HG02588 (cell line): ENCODE measurements around the gene SPTBN1.

Source experiments
- ATAC-seq: cut with Tn5 transposase; IDR thresholded peaks from one replicate; pipeline ENCODE4 v1.9.1; 2021; ENCODE audit warnings: mild to moderate bottlenecking, moderate library complexity; ENCODE audit not compliant: unreplicated experiment

Gene SPTBN1

GRCh38 chr2:54570925-54571694 is 115.0 kb downstream of the SPTBN1 start:
- peak; percentile 68 for ATAC-seq

GRCh38 chr2:54572262-54572635 is 116.1 kb downstream of the SPTBN1 start:
- ATAC-seq = no peak

GRCh38 chr2:54572636-54573536 is 116.8 kb downstream of the SPTBN1 start:
- no peak for ATAC-seq

GRCh38 chr2:54573537-54573919 is 117.4 kb downstream of the SPTBN1 start:
- ATAC-seq = no peak

GRCh38 chr2:54574107-54574859 is 118.2 kb downstream of the SPTBN1 start:
- peak; percentile 24 for ATAC-seq

GRCh38 chr2:54574860-54575247 is 118.7 kb downstream of the SPTBN1 start:
- ATAC-seq = no peak

GRCh38 chr2:54575379-54575888 is 119.3 kb downstream of the SPTBN1 start:
- no peak for ATAC-seq

- no peak for ATAC-seq
These were observed 120.9 kb downstream of the SPTBN1 start for GRCh38 chr2:54577035-54577434.

- no peak for ATAC-seq
These were observed 122.0 kb downstream of the SPTBN1 start for GRCh38 chr2:54577944-54578647.

GRCh38 chr2:54578648-54579045 is 122.5 kb downstream of the SPTBN1 start:
- no peak for ATAC-seq

GRCh38 chr2:54579061-54579681 is 123.0 kb downstream of the SPTBN1 start:
- ATAC-seq = no peak

GRCh38 chr2:54579682-54580620 is 123.8 kb downstream of the SPTBN1 start:
- ATAC-seq = peak; percentile 91

- no peak for ATAC-seq
These were observed 125.4 kb downstream of the SPTBN1 start for GRCh38 chr2:54581326-54582039.

GRCh38 chr2:54582987-54583386 is 126.9 kb downstream of the SPTBN1 start:
- ATAC-seq = no peak

GRCh38 chr2:54584598-54584997 is 128.5 kb downstream of the SPTBN1 start:
- ATAC-seq = no peak

GRCh38 chr2:54585136-54585733 is 129.1 kb downstream of the SPTBN1 start:
- no peak for ATAC-seq

GRCh38 chr2:54586062-54586461 is 129.9 kb downstream of the SPTBN1 start:
- ATAC-seq = no peak

GRCh38 chr2:54586494-54586893 is 130.4 kb downstream of the SPTBN1 start:
- no peak for ATAC-seq
